ENCODE data around the gene ING4.

ING4 gene

DNA sequence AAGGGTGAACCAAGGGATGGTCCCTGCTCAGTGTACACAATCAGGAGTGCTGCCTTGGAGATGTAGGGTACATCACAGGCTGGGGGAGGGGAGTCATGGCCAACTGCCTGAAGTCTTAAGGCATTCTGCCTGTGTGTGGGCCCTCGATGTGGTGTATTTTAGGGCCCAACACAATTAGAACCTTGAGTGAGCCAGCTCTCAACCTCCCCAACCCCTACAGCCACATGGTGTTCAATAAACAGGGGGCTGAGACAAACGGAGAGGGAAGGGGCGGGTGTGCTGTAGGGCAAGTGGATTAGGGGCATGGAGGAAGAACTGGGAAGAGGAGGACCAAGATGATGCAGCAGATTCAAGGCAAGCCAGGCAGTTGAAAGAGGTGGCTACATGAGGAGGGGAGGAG is 47.1 kb downstream of the ING4 start:
- no peaks in the 10 kb centered on the region for H3K9me3 ChIP-seq (ENCODE audit: severe bottlenecking)
- DNase-seq (ENCODE audit: low spot score) (no peak), ATAC-seq (ENCODE audit: low read depth) (no peak)
- TF ChIP-seq, protein P1, sequence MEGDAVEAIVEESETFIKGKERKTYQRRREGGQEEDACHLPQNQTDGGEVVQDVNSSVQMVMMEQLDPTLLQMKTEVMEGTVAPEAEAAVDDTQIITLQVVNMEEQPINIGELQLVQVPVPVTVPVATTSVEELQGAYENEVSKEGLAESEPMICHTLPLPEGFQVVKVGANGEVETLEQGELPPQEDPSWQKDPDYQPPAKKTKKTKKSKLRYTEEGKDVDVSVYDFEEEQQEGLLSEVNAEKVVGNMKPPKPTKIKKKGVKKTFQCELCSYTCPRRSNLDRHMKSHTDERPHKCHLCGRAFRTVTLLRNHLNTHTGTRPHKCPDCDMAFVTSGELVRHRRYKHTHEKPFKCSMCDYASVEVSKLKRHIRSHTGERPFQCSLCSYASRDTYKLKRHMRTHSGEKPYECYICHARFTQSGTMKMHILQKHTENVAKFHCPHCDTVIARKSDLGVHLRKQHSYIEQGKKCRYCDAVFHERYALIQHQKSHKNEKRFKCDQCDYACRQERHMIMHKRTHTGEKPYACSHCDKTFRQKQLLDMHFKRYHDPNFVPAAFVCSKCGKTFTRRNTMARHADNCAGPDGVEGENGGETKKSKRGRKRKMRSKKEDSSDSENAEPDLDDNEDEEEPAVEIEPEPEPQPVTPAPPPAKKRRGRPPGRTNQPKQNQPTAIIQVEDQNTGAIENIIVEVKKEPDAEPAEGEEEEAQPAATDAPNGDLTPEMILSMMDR (IDR thresholded peaks at IDR 0.05; ENCODE audit: poor library complexity, severe bottlenecking) = no peak
- peaks cover 6% of the 10 kb centered on the region for H3K36me3 ChIP-seq (ENCODE audit: low read depth)
- no peak overlapping the region for H3K27ac ChIP-seq (ENCODE audit: poor library complexity, severe bottlenecking)
- H3K27me3 ChIP-seq (ENCODE audit: insufficient read depth, poor library complexity, severe bottlenecking) = no peaks in the 10 kb centered on the region
- peaks cover 14% of the 10 kb centered on the region for H3K4me1 ChIP-seq (ENCODE audit: insufficient read depth, poor library complexity, severe bottlenecking)
- H3K4me3 ChIP-seq (ENCODE audit: severe bottlenecking) = no peak overlapping the region

DNA sequence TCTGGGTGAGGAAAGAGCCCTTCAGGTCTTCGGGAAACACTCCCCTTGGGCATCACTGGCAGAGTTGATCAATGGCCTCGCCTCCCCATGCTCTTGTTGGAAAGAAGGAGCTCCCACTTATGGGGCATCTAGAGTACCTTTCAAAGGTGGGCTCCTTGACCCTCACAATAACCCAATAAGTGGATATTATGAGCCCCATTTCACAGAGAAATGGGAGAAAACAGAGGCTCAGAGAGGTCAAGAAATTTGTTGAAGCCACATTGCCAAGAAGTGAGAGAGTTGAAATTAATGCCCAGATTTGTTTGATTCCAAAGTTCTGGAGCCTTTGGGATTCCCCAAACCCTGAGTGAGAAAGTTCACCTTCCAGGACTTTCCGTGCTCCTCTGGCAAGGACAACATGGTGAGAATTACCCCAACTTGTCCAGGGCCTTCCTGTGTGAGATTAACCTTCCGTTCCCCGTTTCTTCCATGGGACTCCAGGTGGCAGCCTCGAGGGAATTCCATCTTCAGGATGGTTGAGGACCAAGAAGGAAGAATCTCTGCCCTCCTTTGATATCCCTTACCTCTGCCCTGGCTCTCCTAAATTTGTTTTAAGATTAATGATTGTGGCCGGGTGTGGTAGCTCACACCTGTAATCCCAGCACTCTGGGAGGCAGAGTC is 48.3 kb downstream of the ING4 start:
- no peaks in the 10 kb centered on the region for H3K9me3 ChIP-seq (ENCODE audit: severe bottlenecking)
- no peak overlapping the region for H3K4me3 ChIP-seq (ENCODE audit: severe bottlenecking)
- ATAC-seq (ENCODE audit: low read depth) = no peak
- no peaks in the 10 kb centered on the region for H3K27me3 ChIP-seq (ENCODE audit: insufficient read depth, poor library complexity, severe bottlenecking)
- peak overlapping the region; percentile 69 for H3K27ac ChIP-seq (ENCODE audit: poor library complexity, severe bottlenecking)
- no peak for DNase-seq (ENCODE audit: low spot score)
- H3K36me3 ChIP-seq (ENCODE audit: low read depth) = peaks cover 6% of the 10 kb centered on the region
- TF ChIP-seq, protein P1 (IDR thresholded peaks at IDR 0.05; ENCODE audit: poor library complexity, severe bottlenecking) = no peak
- H3K4me1 ChIP-seq (ENCODE audit: insufficient read depth, poor library complexity, severe bottlenecking) = peaks cover 14% of the 10 kb centered on the region

DNA sequence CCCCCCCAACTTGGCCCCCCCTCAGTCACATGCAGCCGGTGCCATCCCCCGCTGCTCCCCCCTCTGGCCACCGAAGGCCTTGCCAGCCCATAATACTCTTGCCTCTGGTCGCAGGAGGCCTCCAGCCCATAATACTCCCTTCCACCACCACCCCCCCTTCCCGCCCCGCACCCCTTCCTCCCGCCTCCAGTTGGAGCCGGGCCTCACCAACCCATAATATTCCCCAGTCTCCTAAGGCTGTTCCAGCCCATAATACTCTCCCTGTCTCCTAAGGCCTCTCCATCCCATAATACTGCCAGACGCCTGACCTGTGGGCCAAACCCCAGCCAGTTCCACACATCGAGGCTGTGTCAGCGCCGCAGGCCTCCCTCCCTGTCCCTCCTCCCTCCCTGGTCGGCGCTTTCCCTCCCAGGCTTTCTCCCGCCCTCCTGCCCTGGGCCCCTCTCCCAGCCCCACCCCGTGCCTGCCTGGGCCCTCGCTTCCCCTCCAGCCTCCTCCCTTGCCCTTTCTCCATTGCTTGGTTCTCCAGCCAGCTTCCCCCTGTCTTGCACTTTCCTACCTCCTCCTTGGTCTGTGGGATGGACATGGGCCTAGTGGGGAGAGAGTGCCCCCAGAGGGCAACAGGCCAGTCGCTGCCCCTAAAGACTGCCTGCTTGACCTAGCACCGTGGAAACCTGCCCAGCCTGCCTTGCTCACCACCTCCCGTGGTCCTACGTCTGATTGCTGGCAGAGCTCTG is 49.0 kb downstream of the ING4 start:
- Histone ChIP-seq H3K4me3 (ENCODE audit: severe bottlenecking) (no peak overlapping the region), H3K4me1 (ENCODE audit: insufficient read depth, poor library complexity, severe bottlenecking) (peaks cover 14% of the 10 kb centered on the region), H3K9me3 (ENCODE audit: severe bottlenecking) (no peaks in the 10 kb centered on the region), H3K27me3 (ENCODE audit: insufficient read depth, poor library complexity, severe bottlenecking) (no peaks in the 10 kb centered on the region), H3K36me3 (ENCODE audit: low read depth) (peaks cover 3% of the 10 kb centered on the region), H3K27ac (ENCODE audit: poor library complexity, severe bottlenecking) (peak overlapping the region; percentile 69)
- peak; percentile 64 for ATAC-seq (ENCODE audit: low read depth)
- DNase-seq (ENCODE audit: low spot score) = peak; percentile 81
- TF ChIP-seq, protein P1 (IDR thresholded peaks at IDR 0.05; ENCODE audit: poor library complexity, severe bottlenecking) = peak; percentile 14

DNA sequence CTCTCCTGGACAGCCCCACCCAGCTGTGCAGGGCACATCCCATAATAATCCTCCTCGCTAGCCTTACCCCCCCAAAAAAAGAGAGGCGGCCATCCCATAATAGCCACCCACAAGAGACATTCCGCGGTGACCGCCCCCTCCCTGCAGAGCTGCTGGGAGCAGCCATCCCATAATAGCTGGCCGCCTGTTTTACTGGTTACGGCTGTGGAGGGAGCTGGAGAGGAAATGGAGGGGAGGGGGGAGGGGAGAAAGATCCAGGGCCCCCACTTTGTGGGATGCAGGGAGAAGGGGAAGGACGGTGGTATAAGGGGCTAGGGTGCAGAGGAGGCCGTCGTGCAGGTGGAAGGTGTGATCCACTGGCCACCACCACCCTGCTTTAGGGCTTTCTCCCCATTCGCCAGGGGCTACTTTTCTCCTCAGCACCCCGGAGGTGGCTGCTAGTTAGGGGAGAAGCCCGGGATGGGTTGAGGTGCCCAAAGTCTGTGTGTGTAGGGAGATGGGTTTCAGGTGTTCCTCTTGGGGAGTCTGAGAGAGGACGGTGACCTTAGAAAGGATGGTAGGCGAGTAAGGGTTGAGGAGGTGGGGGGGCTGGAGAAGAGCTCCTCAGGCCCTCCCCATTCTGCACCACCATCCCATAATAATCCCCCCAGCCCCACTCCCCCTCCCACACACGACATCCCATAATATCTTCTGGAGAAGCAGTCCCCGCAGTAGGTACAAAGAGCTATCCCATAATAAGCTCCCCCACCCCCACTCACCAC is 49.7 kb downstream of the ING4 start:
- Histone ChIP-seq H3K36me3 (ENCODE audit: low read depth) (no peaks in the 10 kb centered on the region), H3K9me3 (ENCODE audit: severe bottlenecking) (no peaks in the 10 kb centered on the region), H3K27ac (ENCODE audit: poor library complexity, severe bottlenecking) (peak overlapping the region; percentile 69), H3K4me3 (ENCODE audit: severe bottlenecking) (no peak overlapping the region), H3K27me3 (ENCODE audit: insufficient read depth, poor library complexity, severe bottlenecking) (no peaks in the 10 kb centered on the region), H3K4me1 (ENCODE audit: insufficient read depth, poor library complexity, severe bottlenecking) (peaks cover 18% of the 10 kb centered on the region)
- TF ChIP-seq, protein P1 (IDR thresholded peaks at IDR 0.05; ENCODE audit: poor library complexity, severe bottlenecking) = no peak
- ATAC-seq (ENCODE audit: low read depth) (peak; percentile 22), DNase-seq (ENCODE audit: low spot score) (peak; percentile 85)

All from RWPE2 (cell line).